Lung (tissue), 12 donors: ENCODE data around the gene GGNBP2. TPM values are rescaled to one million over a fixed set of nuclear protein-coding genes. Genes with fewer than 3 reads are reported as not detected.

Experiments
- ATAC-seq: fragments of 200-7000 bp; cut with Tn5 transposase; one replicate; pipeline ENCODE4 v1.9.1; 2020; ENCODE audit warnings: moderate number of reproducible peaks; ENCODE audit not compliant: insufficient read depth, low FRiP score
- DNase-seq, 3 donors: peaks; one replicate each; pipeline ENCODE4 v3.0.0-alpha.2; 2013 to 2017
- H3K27ac ChIP-seq, 2 donors: one replicate each; pipeline ENCODE4 v1.5.1; 2013; ENCODE audit warnings: mild to moderate bottlenecking in 2 of 2, moderate library complexity in 2 of 2, control low read depth in 1 of 2, inconsistent platforms in 1 of 2, low read depth in 1 of 2, low read length in 1 of 2
- H3K27me3 ChIP-seq, 3 donors: one replicate each; pipeline ENCODE4 v1.5.1; 2013; ENCODE audit warnings: low read length in 2 of 3; ENCODE audit not compliant: control insufficient read depth in 3 of 3, insufficient read depth in 3 of 3
- H3K36me3 ChIP-seq, 4 donors: one replicate each; pipeline ENCODE4 v1.5.1; 2013; ENCODE audit warnings: low read length in 4 of 4, mild to moderate bottlenecking in 1 of 4, moderate library complexity in 1 of 4; ENCODE audit not compliant: control insufficient read depth in 4 of 4, insufficient read depth in 4 of 4
- H3K4me1 ChIP-seq, 5 donors: one replicate each; pipeline ENCODE4 v1.5.1; 2013; ENCODE audit warnings: low read length in 5 of 5, mild to moderate bottlenecking in 2 of 5, moderate library complexity in 1 of 5; ENCODE audit not compliant: control insufficient read depth in 5 of 5, insufficient read depth in 5 of 5
- H3K4me3 ChIP-seq: one replicate; pipeline ENCODE4 v1.5.1; 2013; ENCODE audit warnings: mild to moderate bottlenecking, control low read depth, moderate library complexity
- H3K9ac ChIP-seq, 2 donors: one replicate each; pipeline ENCODE4 v1.5.1; 2013; ENCODE audit warnings: low read length in 2 of 2, control low read depth in 1 of 2; ENCODE audit not compliant: insufficient read depth in 1 of 2
- H3K9me3 ChIP-seq, 4 donors: one replicate each; pipeline ENCODE4 v1.5.1; 2013; ENCODE audit warnings: low read length in 3 of 4, mild to moderate bottlenecking in 1 of 4, moderate library complexity in 1 of 4; ENCODE audit not compliant: control insufficient read depth in 4 of 4, insufficient read depth in 3 of 4
- CTCF ChIP-seq: IDR thresholded peaks from 2 replicates; pipeline ENCODE4 v1.5.1; 2012; ENCODE audit warnings: mild to moderate bottlenecking; ENCODE audit errors: control extremely low read depth, extremely low read depth
- WGBS, 2 donors: extraction: QIAGEN DNeasy Blood & Tissue Kit; methylation state at CpG; one replicate each; pipeline ENCODE4 v1.1.7; 2013; 5-methylcytosine and 5-hydroxymethylcytosine counted together
- polyA plus RNA-seq, 2 donors: library from polyadenylated mRNA; stranded (reverse); fragments of 200-250 nt; gene quantifications; one replicate each; pipeline ENCODE4 v1.2.1, GENCODE V29; 2013
- total RNA-seq, 2 donors: library from RNA; depleted of rRNA in 1 of 2; stranded (reverse); fragments of >200 nt in 1 of 2; gene quantifications; one replicate each; pipeline ENCODE4 v1.2.1, GENCODE V29; 2014 to 2021
- donor health status: control.
- donor health status: control.
- donor health status: Bipolar disorder and iron deficiency.
- donor health status: healthy.
- donor health status: DM: yes; HTN: yes; CAD: no.

The GGNBP2 gene
- total and polyA plus RNA-seq, 4 donors: 40.0 to 86.7 (median 58.5) TPM

- TF ChIP-seq CTCF: no peak
- no peaks in the 10 kb centered on the region for H3K9me3 ChIP-seq
- peaks cover 0 to 2% (median 0%) of the 10 kb centered on the region in 5 donors for H3K4me1 ChIP-seq
- ATAC-seq (no peak), DNase-seq (no peak)
- H3K27me3 ChIP-seq: no peaks in the 10 kb centered on the region
- H3K36me3 ChIP-seq: peaks cover 7 to 53% (median 31%) of the 10 kb centered on the region in 4 donors
- no peak overlapping the region for H3K9ac ChIP-seq
- no peak overlapping the region for H3K27ac ChIP-seq
- H3K4me3 ChIP-seq: no peak overlapping the region
- WGBS, 2 donors: 91% methylated on average over 15 of the region's 15 CpGs
Observed at GRCh38 chr17:36500745-36501225, 43.9 kb upstream of the GGNBP2 start.

- ATAC-seq (no peak), DNase-seq (no peak)
- TF ChIP-seq CTCF: no peak
- no peak overlapping the region for H3K9ac ChIP-seq
- H3K9me3 ChIP-seq: no peaks in the 10 kb centered on the region
- no peaks in the 10 kb centered on the region for H3K4me1 ChIP-seq
- WGBS, 2 donors: 96 to 97% methylated on average over 3 of the region's 3 CpGs
- no peaks in the 10 kb centered on the region for H3K27me3 ChIP-seq
- H3K4me3 ChIP-seq: no peak overlapping the region
- peaks cover 3 to 50% (median 28%) of the 10 kb centered on the region in 4 donors for H3K36me3 ChIP-seq
- H3K27ac ChIP-seq: no peak overlapping the region
Observed at GRCh38 chr17:36501351-36501750, 43.4 kb upstream of the GGNBP2 start.

DNA sequence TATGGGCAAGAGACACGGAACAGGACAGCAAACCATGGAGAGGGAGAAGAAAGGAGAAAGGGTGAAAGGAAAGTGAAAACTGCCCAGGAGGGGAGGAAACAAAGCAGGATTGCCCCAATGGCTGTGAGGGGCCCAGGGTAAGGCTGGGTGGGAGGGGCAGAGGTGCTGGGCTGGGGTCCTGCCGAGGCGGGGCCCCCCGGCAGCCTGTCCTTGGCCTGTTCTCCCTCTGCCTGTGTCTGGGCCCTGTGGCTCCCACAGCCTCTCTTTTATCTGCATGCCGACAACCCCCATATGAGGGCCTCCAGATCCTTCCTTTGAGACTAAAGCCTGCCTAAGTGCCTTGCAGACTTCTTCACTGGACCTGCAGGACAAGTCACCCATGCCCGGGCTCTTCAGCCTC, 42.8 kb upstream of the GGNBP2 start:
- TF ChIP-seq CTCF: no peak
- H3K9ac ChIP-seq: no peak overlapping the region
- DNase-seq (no peak), ATAC-seq (no peak)
- H3K36me3 ChIP-seq: peaks cover 3 to 52% (median 27%) of the 10 kb centered on the region in 4 donors
- no peaks in the 10 kb centered on the region for H3K9me3 ChIP-seq
- 95 to 96% methylated on average over 6 of the region's 6 CpGs for WGBS, 2 donors
- H3K4me3 ChIP-seq: no peak overlapping the region
- no peaks in the 10 kb centered on the region for H3K27me3 ChIP-seq
- no peak overlapping the region for H3K27ac ChIP-seq
- no peaks in the 10 kb centered on the region for H3K4me1 ChIP-seq

- no peak overlapping the region for H3K27ac ChIP-seq
- H3K4me1 ChIP-seq: no peaks in the 10 kb centered on the region
- ATAC-seq (no peak), DNase-seq (no peak)
- H3K9me3 ChIP-seq: no peaks in the 10 kb centered on the region
- no peak overlapping the region for H3K4me3 ChIP-seq
- H3K27me3 ChIP-seq: no peaks in the 10 kb centered on the region
- 92 to 94% methylated on average over 7 of the region's 7 CpGs for WGBS, 2 donors
- H3K36me3 ChIP-seq: peaks cover 3 to 50% (median 26%) of the 10 kb centered on the region in 4 donors
- H3K9ac ChIP-seq: no peak overlapping the region
- no peak for TF ChIP-seq CTCF
Observed at GRCh38 chr17:36503456-36504155, 41.1 kb upstream of the GGNBP2 start.
